Heart left ventricle (tissue), 16 donors: Measurements from ENCODE around the gene SLC16A10. TPM values are rescaled to one million over a fixed set of nuclear protein-coding genes. Genes with fewer than 3 reads are reported as not detected.

Experiments
- ATAC-seq, 4 donors: fragments of 200-7000 bp; cut with Tn5 transposase; one replicate each; pipeline ENCODE4 v1.9.1; 2020 to 2022; ENCODE audit warnings: moderate library complexity in 4 of 4, mild to moderate bottlenecking in 3 of 4, moderate number of reproducible peaks in 1 of 4
- DNase-seq, 5 donors: peaks; one replicate each; pipeline ENCODE4 v3.0.0-alpha.2; 2020
- H3K27ac ChIP-seq, 12 donors: fragments of 200-600 bp; sonication (generic) in 4 of 12; one replicate each; pipeline versions ENCODE4 v1.5.0 to v1.8.0; 2016 to 2022; ENCODE audit warnings: mild to moderate bottlenecking in 2 of 12
- H3K27me3 ChIP-seq, 9 donors: fragments of 200-600 bp; sonication (generic) in 2 of 9; one replicate each; pipeline versions ENCODE4 v1.5.1 to v1.8.0; 2016 to 2022; ENCODE audit warnings: mild to moderate bottlenecking in 3 of 9
- H3K36me3 ChIP-seq, 9 donors: fragments of 200-600 bp; sonication (generic) in 2 of 9; one replicate each; pipeline versions ENCODE4 v1.5.0 to v1.8.0; 2018 to 2022; ENCODE audit warnings: mild to moderate bottlenecking in 2 of 9
- H3K4me1 ChIP-seq, 12 donors: fragments of 200-600 bp; sonication (generic) in 4 of 12; one replicate each; pipeline versions ENCODE4 v1.5.0 to v1.8.0; 2016 to 2022; ENCODE audit warnings: mild to moderate bottlenecking in 3 of 12
- H3K4me3 ChIP-seq, 12 donors: fragments of 200-600 bp; sonication (generic) in 4 of 12; one replicate each; pipeline versions ENCODE4 v1.5.0 to v1.8.0; 2017 to 2022; ENCODE audit warnings: mild to moderate bottlenecking in 9 of 12, moderate library complexity in 4 of 12
- H3K9me3 ChIP-seq, 12 donors: fragments of 200-600 bp; sonication (generic) in 4 of 12; one replicate each; pipeline versions ENCODE4 v1.5.0 to v1.8.0; 2016 to 2022; ENCODE audit warnings: mild to moderate bottlenecking in 1 of 12
- CTCF ChIP-seq, 12 donors: fragments of 200-600 bp; sonication (generic) in 4 of 12; IDR thresholded peaks; one replicate each; pipeline versions ENCODE4 v1.5.0 to v1.8.0; 2018 to 2022; ENCODE audit warnings: antibody characterized with exemption in 12 of 12, mild to moderate bottlenecking in 5 of 12
- POLR2A ChIP-seq, 2 donors: fragments of 450-650 bp; IDR thresholded peaks; one replicate each; pipeline ENCODE4 v1.6.1; 2017; ENCODE audit warnings: antibody characterized with exemption in 2 of 2, mild to moderate bottlenecking in 2 of 2, moderate library complexity in 2 of 2
- WGBS, 4 donors: extraction: QIAGEN DNeasy Blood & Tissue Kit in 2 of 4; methylation state at CpG; one replicate each; pipeline versions ENCODE4 v1.1.5 to v1.1.7; 2013 to 2018; 5-methylcytosine and 5-hydroxymethylcytosine counted together
- intact Hi-C, 10 donors: fragments of 100-400 bp; cut with DNase I; formaldehyde crosslinking; loops; one replicate each; pipeline versions ENCODE4 v1.11.1 to v1.14.2; 2022
- polyA plus RNA-seq, 2 donors: library from polyadenylated mRNA; stranded (reverse); fragments of 200-250 nt; gene quantifications; one replicate each; pipeline ENCODE4 v1.2.3, GENCODE V29; 2013
- total RNA-seq, 9 donors: library from RNA; depleted of rRNA in 2 of 9; stranded (reverse); fragments of >200 nt in 2 of 9; fragmentation: NEBNext Ultra II Directional in 3 of 9; extraction: Animal tissue kit (Norgen Biotek cat#: 25700) in 3 of 9; gene quantifications; one replicate each; pipeline versions ENCODE4 v1.1.0 to v1.2.4, GENCODE V29; 2016 to 2023
- donor health status: ischemic (EF 13 %, LVEDD 7.1; RV severe dilation, severe dysfunction).
- donor health status: healthy with polysubstance abuse.
- donor health status: DM: no; HTN: yes; CAD: no.
- donor health status: DM: no; HTN: no; CAD: no.
- donor health status: ischemic (EF 25% LVEDD 6.9; RV normal size, moderate dysfunction).
- donor health status: ischemic (EF 25% LVEDD 5.7; RV mildly dilated, moderate dysfunction).
- donor health status: healthy.
- donor health status: DM: yes; HTN: yes; CAD: no.
- donor health status: ischemic (EF 35%, LVEDD 5.7; RV mildly dilated, moderate dysfunction).
- donor health status: nonischemic (EF 11% LVEDD 7.7; RV severe dilation, severe dysfunction).
- donor health status: DM: yes; HTN: yes; CAD: no.
- donor health status: PGD.
- donor health status: ischemic (EF 29% LVEDD 5.4; RV normal size, mild dysfunction).
- donor health status: nonischemic (EF 23%, LVEDD 6.1; RV moderate dilation, normal function).

SLC16A10 gene
- total and polyA plus RNA-seq, 11 donors = 1.9 to 16.7 (median 6.6) TPM

GRCh38 chr6:111222341-111222740, 135.0 kb downstream of the SLC16A10 start:
- H3K27ac ChIP-seq = no peak overlapping the region
- no peak for TF ChIP-seq POLR2A (IDR thresholded peaks at IDR 0.05)
- no peak for TF ChIP-seq CTCF (IDR thresholded peaks at IDR 0.05)
- 0 to 31% (median 0%) methylated on average over 1 of the region's 1 CpG for WGBS, 4 donors
- ATAC-seq = no peak
- H3K36me3 ChIP-seq = no peaks in the 10 kb centered on the region
- no peak for DNase-seq
- H3K4me1 ChIP-seq = peaks cover 0 to 3% (median 0%) of the 10 kb centered on the region in 12 donors
- H3K4me3 ChIP-seq = no peak overlapping the region
- intact Hi-C loops = no loop called here
- no peaks in the 10 kb centered on the region for H3K9me3 ChIP-seq
- H3K27me3 ChIP-seq = no peaks in the 10 kb centered on the region

GRCh38 chr6:111228094-111228493, 140.8 kb downstream of the SLC16A10 start:
- intact Hi-C loops = no loop called here
- Histone ChIP-seq H3K36me3 (no peaks in the 10 kb centered on the region), H3K9me3 (no peaks in the 10 kb centered on the region), H3K4me3 (no peak overlapping the region), H3K27me3 (no peaks in the 10 kb centered on the region), H3K27ac (peak overlapping the region in 11 of 12 donors; percentile 28 to 79 (median 65)), H3K4me1 (peaks cover 0 to 27% (median 4%) of the 10 kb centered on the region in 12 donors)
- TF ChIP-seq CTCF (IDR thresholded peaks at IDR 0.05) (no peak), POLR2A (IDR thresholded peaks at IDR 0.05) (no peak)
- no peak for DNase-seq
- ATAC-seq = no peak
- WGBS, 4 donors = 50 to 57% (median 54%) methylated on average over 2 of the region's 2 CpGs

GRCh38 chr6:111230351-111231089, 143.2 kb downstream of the SLC16A10 start:
- no peaks in the 10 kb centered on the region for H3K27me3 ChIP-seq
- WGBS, 4 donors = 32 to 39% (median 35%) methylated on average over 2 of the region's 2 CpGs
- TF ChIP-seq POLR2A (IDR thresholded peaks at IDR 0.05) = no peak
- no peak for TF ChIP-seq CTCF (IDR thresholded peaks at IDR 0.05)
- H3K4me1 ChIP-seq = peaks cover 0 to 27% (median 4%) of the 10 kb centered on the region in 12 donors
- no peaks in the 10 kb centered on the region for H3K36me3 ChIP-seq
- H3K27ac ChIP-seq = peak overlapping the region in 9 of 12 donors; percentile 3 to 79 (median 64)
- H3K9me3 ChIP-seq = no peaks in the 10 kb centered on the region
- ATAC-seq = peak; percentile 74 to 87 (median 78)
- DNase-seq = no peak
- intact Hi-C loops = no loop called here
- H3K4me3 ChIP-seq = no peak overlapping the region

GRCh38 chr6:111231090-111231459, 143.8 kb downstream of the SLC16A10 start:
- Histone ChIP-seq H3K4me3 (no peak overlapping the region), H3K27ac (peak overlapping the region in 4 of 12 donors; percentile 3 to 79 (median 40))

More at GRCh38 chr6:111231090-111231459, 143.8 kb downstream of the SLC16A10 start:
- H3K27me3 ChIP-seq = no peaks in the 10 kb centered on the region
- no peaks in the 10 kb centered on the region for H3K9me3 ChIP-seq
- intact Hi-C loops = no loop called here
- H3K36me3 ChIP-seq = no peaks in the 10 kb centered on the region
- no peak for ATAC-seq
- no peak for TF ChIP-seq CTCF (IDR thresholded peaks at IDR 0.05)
- no peak for TF ChIP-seq POLR2A (IDR thresholded peaks at IDR 0.05)
- H3K4me1 ChIP-seq = peaks cover 0 to 27% (median 4%) of the 10 kb centered on the region in 12 donors
- WGBS, 4 donors = 81 to 91% (median 83%) methylated on average over 4 of the region's 4 CpGs
- no peak for DNase-seq
